GM12878 (cell line): Measurements from ENCODE around the gene GRIN2C. TPM values are rescaled to one million over a fixed set of nuclear protein-coding genes. Genes with fewer than 3 reads are reported as not detected.

Experiments used
- ATAC-seq: fragments of 200-7000 bp; cut with Tn5 transposase; 3 replicates; pipeline ENCODE4 v1.9.1; 2020; ENCODE audit warnings: mild to moderate bottlenecking, moderate library complexity
- BruUV-seq: library from RNA; stranded (reverse); fragments of 400-500 nt; replicated peaks from 2 replicates; lab custom pipeline; 2021; lab: Mats Ljungman, UMichigan
- CTCF ChIA-PET: fragments of 300-600 bp; sonication (Branson Sonifier 250); formaldehyde crosslinking; extraction: SDS; loops from one replicate; lab custom pipeline; 2021; ENCODE audit warnings: inconsistent platforms; lab: Yijun Ruan, JAX
- POLR2A ChIA-PET: fragments of 350-600 bp; formaldehyde crosslinking; extraction: SDS; loops from one replicate; lab custom pipeline; 2021; ENCODE audit warnings: inconsistent platforms; lab: Charles Lee
- RAD21 ChIA-PET: fragments of 300-600 bp; sonication (Branson Sonifier 250); formaldehyde crosslinking; loops from one replicate; lab custom pipeline; 2023; ENCODE audit warnings: antibody characterized with exemption; ENCODE audit not compliant: unreplicated experiment; lab: Charles Lee
- SMC1A ChIA-PET: fragments of 300-600 bp; sonication (Branson Sonifier 250); formaldehyde crosslinking; loops from one replicate; lab custom pipeline; 2023; ENCODE audit not compliant: unreplicated experiment, uncharacterized antibody; lab: Charles Lee
- DNase-seq: peaks from one replicate; pipeline ENCODE4 v3.0.0-alpha.2; 2011; ENCODE audit warnings: low read depth, low spot score
- FAIRE-seq: peaks from 3 replicates; lab custom pipeline; 2011; peaks lifted over from hg19 to GRCh38; lab: Jason Lieb, UNC
- H2AFZ ChIP-seq: 2 replicates; pipeline ENCODE4 v1.6.0; 2011; ENCODE audit warnings: low read depth, low read length, control low read depth; ENCODE audit not compliant: control insufficient read depth
- H3K27ac ChIP-seq: 2 replicates; pipeline ENCODE4 v1.5.1; 2011; ENCODE audit warnings: control low read depth; ENCODE audit not compliant: control insufficient read depth, insufficient read depth
- H3K27me3 ChIP-seq, 2 experiments: replicated peaks in 1 of 2; 2 replicates each; pipeline versions ENCODE4 v1.6.0 to v1.6.1; 2011; ENCODE audit warnings: low read length in 1 of 2; ENCODE audit not compliant: control insufficient read depth in 2 of 2, insufficient read depth in 2 of 2
- H3K36me3 ChIP-seq, 2 experiments: 2 replicates each; pipeline ENCODE4 v1.5.1; 2011; ENCODE audit warnings: low read length in 1 of 2; ENCODE audit not compliant: control insufficient read depth in 2 of 2, insufficient read depth in 2 of 2
- H3K4me1 ChIP-seq: 2 replicates; pipeline ENCODE4 v1.6.1; 2011; ENCODE audit warnings: mild to moderate bottlenecking, low read length, moderate library complexity, mixed read lengths; ENCODE audit not compliant: control insufficient read depth, insufficient read depth
- H3K4me2 ChIP-seq: 2 replicates; pipeline ENCODE4 v1.6.0; 2011; ENCODE audit warnings: control low read depth; ENCODE audit not compliant: control insufficient read depth, insufficient read depth
- H3K4me3 ChIP-seq: fragments of 200-600 bp; sonication (generic); 2 replicates; pipeline ENCODE4 v1.5.1; 2016
- H3K79me2 ChIP-seq: 2 replicates; pipeline ENCODE4 v1.6.0; 2011; ENCODE audit warnings: low read length; ENCODE audit not compliant: control insufficient read depth, insufficient read depth
- H3K9ac ChIP-seq: 2 replicates; pipeline ENCODE4 v1.8.0; 2011; ENCODE audit warnings: low read length, control low read depth, mixed read lengths; ENCODE audit not compliant: control insufficient read depth, insufficient read depth
- H3K9me3 ChIP-seq: replicated peaks from 3 replicates; pipeline ENCODE4 v1.5.1; 2011; ENCODE audit warnings: mild to moderate bottlenecking, low read length; ENCODE audit not compliant: control insufficient read depth, insufficient read depth
- H4K20me1 ChIP-seq: 2 replicates; pipeline ENCODE4 v1.6.0; 2011; ENCODE audit not compliant: control insufficient read depth, insufficient read depth
- BMI1 ChIP-seq: fragments of 450-650 bp; IDR thresholded peaks from 2 replicates; pipeline ENCODE4 v1.6.1; 2016; ENCODE audit warnings: mild to moderate bottlenecking, moderate library complexity, borderline replicate concordance
- EED ChIP-seq: sonication (generic); IDR thresholded peaks from 2 replicates; pipeline ENCODE4 v1.6.1; 2016; ENCODE audit warnings: antibody characterized with exemption, low read depth
- FOXM1 ChIP-seq: IDR thresholded peaks from 2 replicates; pipeline ENCODE4 v1.6.1; 2012; ENCODE audit warnings: low read depth, mild to moderate bottlenecking, inconsistent platforms, low read length, moderate library complexity
- MTA3 ChIP-seq: IDR thresholded peaks from 2 replicates; pipeline ENCODE4 v1.6.1; 2012; ENCODE audit warnings: low read length, inconsistent platforms, borderline replicate concordance
- NFXL1 ChIP-seq: fragments of 450-650 bp; IDR thresholded peaks from 2 replicates; pipeline ENCODE4 v1.6.1; 2017; ENCODE audit warnings: antibody characterized with exemption, mild to moderate bottlenecking, borderline replicate concordance
- NFYB ChIP-seq: IDR thresholded peaks from 2 replicates; pipeline ENCODE4 v1.6.1; 2011; ENCODE audit warnings: low read depth, mild to moderate bottlenecking, low read length, improper control_type of control experiment, moderate library complexity; ENCODE audit not compliant: insufficient read depth
- REST ChIP-seq: IDR thresholded peaks from 2 replicates; pipeline ENCODE4 v1.6.1; 2012; ENCODE audit warnings: mild to moderate bottlenecking, low read depth, low read length
- ZBTB33 ChIP-seq: fragments of 450-650 bp; IDR thresholded peaks from 2 replicates; pipeline ENCODE4 v1.6.1; 2017; ENCODE audit warnings: mild to moderate bottlenecking
- ZNF207 ChIP-seq: fragments of 450-650 bp; IDR thresholded peaks from 2 replicates; pipeline ENCODE4 v1.6.1; 2014; ENCODE audit warnings: antibody characterized with exemption, mild to moderate bottlenecking, borderline replicate concordance
- WGBS: methylation state at CpG from one replicate; pipeline ENCODE4 v1.1.6; 2016; ENCODE audit warnings: low lambda C conversion rate; ENCODE audit not compliant: insufficient replicate concordance, insufficient coverage; ENCODE audit errors: missing lambda C conversion rate; 5-methylcytosine and 5-hydroxymethylcytosine counted together
- in situ Hi-C: fragments of 300-500 bp; cut with MboI; formaldehyde crosslinking; loops from 9 replicates; pipeline ENCODE4 v1.14.3; 2018; ENCODE audit warnings: mixed read lengths
- intact Hi-C: fragments of 100-400 bp; cut with micrococcal nuclease; formaldehyde crosslinking; loops from one replicate; pipeline ENCODE4 v1.14.2; 2022; ENCODE audit not compliant: unreplicated experiment
- polyA plus RNA-seq, 11 experiments: library from polyadenylated mRNA; depleted of rRNA in 4 of 11; unstranded in 6 of 11; stranded (reverse) in 5 of 11; fragments of >200 nt; fragmentation: Nextera tagmentation in 4 of 11; fragmentation: Illumina TruSeq in 1 of 11; extraction: Ambion mirVana in 4 of 11; extraction: Trizol in 1 of 11; gene quantifications; 1 replicate in 1 of 11; 2 replicates in 10 of 11; pipeline versions ENCODE4 v1.2.1 to v1.2.3, GENCODE V29; 2011 to 2016; ENCODE audit warnings: inconsistent platforms in 2 of 11, missing spikeins in 2 of 11, low read depth in 1 of 11
- total RNA-seq, 4 experiments: library from RNA; depleted of rRNA in 3 of 4; stranded (reverse); fragments of >200 nt in 3 of 4; fragmentation: Illumina TruSeq in 1 of 4; extraction: Trizol in 1 of 4; gene quantifications; 2 replicates each; pipeline versions ENCODE4 v1.2.1 to v1.2.3, GENCODE V29; 2013 to 2021

The GRIN2C gene
- total and polyA plus RNA-seq, 10 of the 15 experiments (the other 5 are each of a cell fraction or from before 2014, with no cell fraction given): 0.01 to 0.20 (median 0.11) TPM; not detected in 2

- peak overlapping the region; percentile 83 for H3K4me2 ChIP-seq
- FAIRE-seq (peak; percentile 83), DNase-seq (no peak), ATAC-seq (peak; percentile 11; the same call in 1 of the 3 replicates)
- no peaks in the 10 kb centered on the region; a peak in 1 of 4 replicates for H3K36me3 ChIP-seq
- peak overlapping the region; percentile 90 for H2AFZ ChIP-seq
- intact Hi-C loops (no loop called here), in situ Hi-C loops (no loop called here)
- H3K79me2 ChIP-seq: peaks cover 16% of the 10 kb centered on the region
- RAD21 ChIA-PET: interaction anchor here (1.1 to 3.2 kb wide), 3 partner anchors 8 to 137 kb away, joined by 3 to 24 read pairs (median 9); partner anchors contain the start of gene RAB37
- peak overlapping the region; percentile 94 for H3K9ac ChIP-seq
- SMC1A ChIA-PET: interaction anchor here (0.9 to 2.5 kb wide), 5 partner anchors 8 to 127 kb away, joined by 3 to 10 read pairs (median 3); no protein-coding TSS in a partner anchor
- no peaks in the 10 kb centered on the region for H3K27me3 ChIP-seq
- no TSS peak for BruUV-seq
- POLR2A ChIA-PET: interaction anchor here (0.6 to 1.9 kb wide), 10 partner anchors 14 to 520 kb away, joined by 3 to 15 read pairs (median 3); partner anchors contain the start of genes KCTD2 and NAT9
- 45% methylated on average over 6 of the region's 6 CpGs for WGBS
- TF ChIP-seq FOXM1 (no peak), NFYB (0 out of 2 replicates have a peak, but pooled peaks have one; percentile 53), ZBTB33 (no peak), MTA3 (peak; percentile 51; the same call in 1 of the 2 replicates), NFXL1 (no peak), REST (no peak), EED (no peak), ZNF207 (no peak), BMI1 (no peak)
- TF ChIP-seq, all 136 proteins: peak for 2
- CTCF ChIA-PET: interaction anchor here (0.7 to 4.5 kb wide), 15 partner anchors 10 to 298 kb away, joined by 3 to 40 read pairs (median 3); partner anchors contain the start of genes MRPL58, NHERF1 and RAB37
- no peaks in the 10 kb centered on the region for H3K9me3 ChIP-seq
- H3K4me3 ChIP-seq: peak overlapping the region; percentile 82
- no peaks in the 10 kb centered on the region for H4K20me1 ChIP-seq
- H3K27ac ChIP-seq: peak overlapping the region; percentile 96
- peaks cover 14% of the 10 kb centered on the region for H3K4me1 ChIP-seq
These were observed 14.4 kb upstream of the GRIN2C start for GRCh38 chr17:74873874-74874614.
